NCI-H2196 treated with DMSO at 0.1 percent for 48 hours (cell line): ENCODE data around the gene ACADVL.

Source experiments
- DNase-seq: peaks from one replicate; lab custom pipeline; 2025; ENCODE audit not compliant: unreplicated experiment; lab: John Stamatoyannopoulos, UW

The ACADVL gene

DNA sequence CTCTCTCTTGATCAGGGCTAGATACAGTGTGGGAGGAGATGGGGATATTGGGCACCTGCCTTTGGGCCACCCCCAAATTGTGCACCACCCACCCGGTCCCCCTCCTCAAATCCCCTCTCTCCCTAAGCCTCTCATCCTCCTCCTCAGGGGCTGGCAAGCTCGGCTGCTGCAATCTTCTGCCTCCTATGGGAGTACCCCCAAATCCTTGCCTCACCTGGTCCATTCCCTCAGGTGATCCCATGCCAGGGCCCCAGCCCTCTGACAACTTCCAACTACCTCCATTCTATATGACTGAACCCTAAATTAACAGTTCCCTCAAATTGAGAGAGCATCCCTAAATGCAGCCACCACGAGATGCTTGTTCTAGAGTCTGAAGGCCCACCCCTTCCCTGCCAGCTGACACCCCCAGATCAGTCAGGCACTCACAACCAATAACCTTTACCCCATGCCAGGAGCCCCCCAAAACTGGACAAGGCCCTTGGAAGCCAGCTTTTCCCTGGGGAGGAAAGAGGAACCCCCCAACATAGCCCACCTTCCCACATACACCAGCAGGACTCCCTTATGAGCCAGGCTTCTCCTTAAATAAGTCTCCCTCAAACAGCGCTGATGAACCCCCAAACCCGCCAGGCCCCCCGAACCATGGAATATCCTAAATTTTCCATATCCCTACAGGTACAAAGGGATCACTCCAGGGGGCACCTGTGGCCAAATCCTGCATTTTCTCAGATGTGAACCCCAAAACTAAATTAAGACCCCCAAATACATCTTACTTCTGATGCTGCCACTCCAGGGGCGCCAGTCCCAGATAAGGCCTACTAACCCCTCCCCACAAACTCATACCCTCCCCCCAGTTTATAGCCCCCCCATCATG is 3.3 kb upstream of the ACADVL start:
- DNase-seq: no peak

GRCh38 chr17:7217113-7217987 is 2.4 kb upstream of the ACADVL start:
- no peak for DNase-seq

DNA sequence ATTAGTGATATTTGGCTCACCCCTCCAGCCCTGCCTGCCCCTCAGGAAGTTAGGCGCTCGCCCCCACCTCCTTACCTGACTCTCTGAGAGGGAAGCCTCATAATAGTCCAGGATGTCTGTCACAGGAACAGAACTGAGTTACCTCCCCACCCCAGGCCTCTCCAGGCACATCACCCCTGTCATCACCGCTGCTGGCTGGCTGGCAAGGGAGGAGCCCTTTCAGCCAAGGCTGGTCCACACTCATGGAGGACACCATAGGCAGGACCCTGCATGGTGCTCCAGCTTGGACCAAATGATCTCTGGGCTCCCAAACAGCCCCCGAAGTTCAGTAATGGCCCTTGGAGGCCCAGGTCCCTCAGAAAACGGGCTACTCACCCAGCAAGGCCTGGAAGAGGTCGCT is 1.6 kb upstream of the ACADVL start:
- DNase-seq: no peak

DNA sequence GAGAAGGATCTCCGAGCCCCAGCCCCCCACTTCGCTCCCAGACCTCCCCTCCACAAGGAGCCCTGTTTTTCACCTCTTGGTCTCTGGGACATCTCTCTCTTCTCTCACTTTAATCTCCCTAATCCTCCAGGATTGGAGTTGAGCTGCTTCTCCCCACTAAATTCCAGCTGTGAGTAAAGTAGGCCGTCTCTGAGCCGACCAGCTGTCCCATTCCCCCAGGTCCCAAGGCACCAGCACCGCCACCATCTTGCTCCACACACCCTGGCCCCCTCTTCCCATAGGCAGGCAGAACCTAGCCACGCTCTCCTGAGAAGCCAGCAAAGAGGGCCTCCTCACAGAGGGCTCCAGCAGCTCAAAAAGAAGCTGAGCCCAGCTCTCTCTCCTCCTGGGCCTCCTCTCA is 980 bp upstream of the ACADVL start:
- DNase-seq: no peak

DNA sequence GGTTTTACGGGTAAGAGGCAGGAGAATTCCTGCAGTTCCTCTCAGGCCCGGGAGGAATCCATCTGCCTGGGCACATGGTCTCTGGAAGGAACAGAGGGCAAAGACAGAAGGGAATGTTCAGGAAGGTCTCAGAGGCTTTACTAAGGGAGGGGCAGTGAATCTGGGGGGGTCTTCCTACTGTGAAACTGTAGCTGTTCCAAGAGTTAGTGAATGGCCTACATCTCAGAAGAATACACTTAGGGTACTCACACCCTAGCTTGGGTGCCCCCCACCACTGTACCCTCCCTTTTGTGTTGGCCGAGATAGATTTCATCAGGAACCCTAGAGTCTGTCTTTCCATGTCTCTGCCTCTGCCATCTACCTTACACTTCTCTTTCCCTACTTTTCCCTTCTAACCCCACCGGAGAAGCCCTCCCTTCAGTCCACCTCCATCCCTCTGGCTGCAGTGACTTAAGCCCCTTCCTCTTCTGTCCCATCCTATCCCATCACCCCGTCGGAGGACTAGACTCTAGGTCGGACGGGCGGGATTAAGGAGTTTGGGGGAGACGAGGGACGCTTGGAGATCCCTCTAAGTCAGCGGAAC is 418 bp upstream of the ACADVL start:
- DNase-seq: no peak

GRCh38 chr17:7220593-7221277 is 997 bp downstream of the ACADVL start:
- no peak for DNase-seq

GRCh38 chr17:7221278-7222092 is 1.7 kb downstream of the ACADVL start:
- no peak for DNase-seq

DNA sequence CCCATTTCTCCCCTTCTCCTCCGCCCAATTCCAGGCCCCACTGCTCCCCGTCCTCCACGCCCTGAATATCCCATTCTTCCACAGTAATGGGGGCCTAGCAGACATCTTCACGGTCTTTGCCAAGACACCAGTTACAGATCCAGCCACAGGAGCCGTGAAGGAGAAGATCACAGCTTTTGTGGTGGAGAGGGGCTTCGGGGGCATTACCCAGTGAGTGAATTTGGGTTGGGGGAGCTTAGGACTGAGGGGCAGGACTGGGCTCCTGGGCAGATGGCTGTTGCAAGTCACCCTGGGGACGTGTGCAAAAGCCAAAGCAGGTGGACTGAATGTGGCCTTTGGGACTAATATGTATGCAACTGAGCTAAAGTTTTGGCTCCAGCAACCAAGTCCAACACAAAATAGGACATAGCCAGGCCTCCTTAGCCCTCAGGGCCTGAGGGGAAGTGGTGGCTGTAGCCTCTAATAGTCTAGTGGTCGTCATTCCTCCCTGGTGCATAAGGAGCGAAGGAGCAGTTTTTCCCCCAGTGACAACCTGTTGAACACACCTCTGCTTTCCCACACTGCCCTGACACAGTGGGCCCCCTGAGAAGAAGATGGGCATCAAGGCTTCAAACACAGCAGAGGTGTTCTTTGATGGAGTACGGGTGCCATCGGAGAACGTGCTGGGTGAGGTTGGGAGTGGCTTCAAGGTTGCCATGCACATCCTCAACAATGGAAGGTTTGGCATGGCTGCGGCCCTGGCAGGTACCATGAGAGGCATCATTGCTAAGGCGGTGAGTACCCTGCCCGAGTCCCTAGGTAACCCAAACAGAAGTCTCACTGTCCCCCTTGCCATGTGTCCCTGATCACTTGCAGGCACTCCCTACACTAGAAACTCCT is 2.6 kb downstream of the ACADVL start:
- no peak for DNase-seq

- DNase-seq: no peak
Observed at GRCh38 chr17:7222972-7223292, 3.2 kb downstream of the ACADVL start.

DNA sequence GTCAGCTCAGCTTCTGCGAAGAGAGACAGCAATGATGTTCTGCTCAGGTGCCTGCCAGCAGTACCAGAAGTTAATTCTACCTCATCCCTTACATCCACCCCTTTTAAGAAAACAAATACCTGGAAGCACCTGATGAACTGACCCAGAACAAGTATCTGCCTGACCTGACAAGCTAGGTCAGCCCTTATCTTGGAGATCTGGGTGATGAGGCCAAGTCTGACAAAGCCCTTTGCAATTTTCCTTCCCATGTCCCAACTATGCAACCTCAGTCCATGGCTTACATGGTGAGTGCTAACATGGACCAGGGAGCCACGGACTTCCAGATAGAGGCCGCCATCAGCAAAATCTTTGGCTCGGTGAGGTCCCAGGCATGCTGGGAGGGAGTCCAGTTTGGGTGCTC is 3.6 kb downstream of the ACADVL start:
- DNase-seq: no peak

DNA sequence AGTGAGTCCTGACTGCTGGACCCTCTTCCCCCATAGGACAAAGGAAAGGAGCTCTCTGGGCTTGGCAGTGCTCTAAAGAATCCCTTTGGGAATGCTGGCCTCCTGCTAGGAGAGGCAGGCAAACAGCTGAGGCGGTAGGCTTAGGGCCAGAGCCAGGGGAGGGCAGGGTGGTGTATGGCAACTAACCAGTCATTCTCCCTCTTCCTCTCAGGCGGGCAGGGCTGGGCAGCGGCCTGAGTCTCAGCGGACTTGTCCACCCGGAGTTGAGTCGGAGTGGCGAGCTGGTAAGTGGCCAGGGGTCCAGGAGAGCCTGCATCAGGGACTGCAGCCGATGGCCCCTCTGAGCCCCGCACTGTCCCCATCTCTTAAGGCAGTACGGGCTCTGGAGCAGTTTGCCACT is 4.4 kb downstream of the ACADVL start:
- DNase-seq: no peak

DNA sequence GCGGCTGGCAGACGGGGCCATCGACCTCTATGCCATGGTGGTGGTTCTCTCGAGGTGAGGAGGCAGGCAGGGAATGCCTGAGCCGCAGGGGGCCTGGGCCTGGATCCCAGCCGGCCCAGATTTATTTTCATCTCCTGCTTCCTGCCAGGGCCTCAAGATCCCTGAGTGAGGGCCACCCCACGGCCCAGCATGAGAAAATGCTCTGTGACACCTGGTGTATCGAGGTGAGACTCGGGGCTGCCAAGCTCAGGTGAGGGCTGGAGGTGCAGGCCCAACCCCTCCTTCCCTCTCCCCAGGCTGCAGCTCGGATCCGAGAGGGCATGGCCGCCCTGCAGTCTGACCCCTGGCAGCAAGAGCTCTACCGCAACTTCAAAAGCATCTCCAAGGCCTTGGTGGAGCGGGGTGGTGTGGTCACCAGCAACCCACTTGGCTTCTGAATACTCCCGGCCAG is 4.9 kb downstream of the ACADVL start:
- no peak for DNase-seq

- DNase-seq: no peak
Observed at GRCh38 chr17:7225711-7226331, 6.1 kb downstream of the ACADVL start.

DNA sequence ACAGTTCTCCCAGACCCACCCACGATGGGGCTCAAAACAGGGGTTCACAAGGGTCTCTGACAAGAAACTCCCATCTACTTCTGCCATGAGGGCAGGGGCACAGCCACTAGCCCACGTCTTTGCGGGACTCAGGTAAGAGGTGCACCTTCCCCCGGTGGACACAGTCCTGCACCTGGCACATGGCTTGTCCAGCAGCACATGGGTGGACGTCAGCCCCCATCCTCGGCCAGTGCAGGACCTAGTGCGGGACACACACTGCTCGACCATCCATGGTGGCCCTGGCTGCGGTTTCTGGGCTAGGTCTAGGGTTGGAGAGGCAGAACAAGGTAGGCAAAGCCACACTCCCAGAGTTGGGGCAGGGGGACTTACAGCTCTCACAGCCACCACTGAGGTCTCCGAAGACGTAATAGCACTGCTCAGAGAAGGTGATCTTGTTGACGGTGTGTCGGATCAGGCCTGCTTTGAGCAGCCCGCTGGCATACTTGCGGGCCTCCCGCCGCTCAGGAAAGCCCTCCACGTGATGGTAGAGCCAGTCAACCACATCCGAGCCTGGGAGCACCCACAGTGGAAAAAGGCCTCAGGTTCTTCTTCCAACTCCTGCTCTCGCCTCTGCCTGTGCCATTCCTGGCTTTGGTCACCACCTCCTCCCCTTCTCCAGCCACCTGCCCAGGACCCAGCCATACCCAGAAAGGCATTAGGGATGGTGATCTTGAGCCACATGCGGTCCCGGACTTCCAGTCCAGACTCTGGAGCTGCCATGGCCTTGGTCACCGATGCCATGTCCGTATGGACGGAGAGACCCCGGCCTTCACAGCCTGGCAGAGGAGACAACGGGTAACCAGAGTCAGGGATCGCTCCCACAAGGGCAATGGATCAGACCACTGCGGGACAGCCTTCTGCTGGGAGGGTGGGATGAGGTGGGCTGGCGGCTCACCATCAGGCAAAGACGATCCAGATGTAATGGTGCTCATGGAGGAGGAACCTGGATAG is 7.3 kb downstream of the ACADVL start:
- DNase-seq: no peak

DNA sequence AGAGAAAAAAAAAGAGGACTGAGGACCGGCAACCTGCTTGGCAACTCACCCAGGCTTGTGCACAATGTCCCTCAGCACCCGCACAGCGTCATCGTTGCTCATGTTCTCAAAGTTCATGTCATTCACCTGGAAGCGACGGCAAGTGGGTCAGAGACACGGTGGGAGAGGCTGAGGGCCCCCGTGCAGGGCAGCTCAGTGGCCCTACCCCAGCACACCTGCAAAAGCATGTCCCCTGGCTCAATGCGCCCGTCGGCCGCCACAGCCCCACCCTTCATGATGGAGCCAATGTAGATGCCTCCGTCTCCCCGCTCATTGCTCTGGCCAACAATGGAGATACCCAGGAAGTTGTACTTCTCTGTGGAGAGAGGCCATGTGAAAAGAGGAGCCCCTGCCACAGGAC is 9.2 kb downstream of the ACADVL start:
- no peak for DNase-seq

GRCh38 chr17:7229504-7229903 is 9.8 kb downstream of the ACADVL start:
- DNase-seq: no peak

- DNase-seq: no peak
Observed at GRCh38 chr17:7232114-7232513, 12.4 kb downstream of the ACADVL start.

GRCh38 chr17:7233701-7234082 is 14.0 kb downstream of the ACADVL start:
- no peak for DNase-seq
